Spleen (tissue), 7 donors: ENCODE results near the gene NUB1.

Experiments used
- POLR2A ChIP-seq, 3 donors: fragments of 450-650 bp; IDR thresholded peaks; one replicate each; pipeline ENCODE4 v1.5.1; 2017; ENCODE audit warnings: antibody characterized with exemption in 3 of 3, mild to moderate bottlenecking in 1 of 3
- TF ChIP-seq, protein P1 (sequence below), 11 experiments: fragments of 200-600 bp in 7 of 11; fragments of 450-650 bp in 4 of 11; sonication (generic) in 4 of 11; IDR thresholded peaks in 8 of 11; conservative IDR thresholded peaks in 3 of 11; 1 replicate in 7 of 11; 2 replicates in 4 of 11; pipeline versions ENCODE4 v1.4.0 to v1.8.0; 2016 to 2021; ENCODE audit warnings: antibody characterized with exemption in 11 of 11, inconsistent platforms in 4 of 11, mild to moderate bottlenecking in 1 of 11
- donor health status: DM: no; HTN: no; CAD: no; lungs with moderate emphysema.
- donor health status: DM: no; HTN: no; CAD: no.
- donor health status: DM: no; HTN: no; CAD: no.

DNA sequence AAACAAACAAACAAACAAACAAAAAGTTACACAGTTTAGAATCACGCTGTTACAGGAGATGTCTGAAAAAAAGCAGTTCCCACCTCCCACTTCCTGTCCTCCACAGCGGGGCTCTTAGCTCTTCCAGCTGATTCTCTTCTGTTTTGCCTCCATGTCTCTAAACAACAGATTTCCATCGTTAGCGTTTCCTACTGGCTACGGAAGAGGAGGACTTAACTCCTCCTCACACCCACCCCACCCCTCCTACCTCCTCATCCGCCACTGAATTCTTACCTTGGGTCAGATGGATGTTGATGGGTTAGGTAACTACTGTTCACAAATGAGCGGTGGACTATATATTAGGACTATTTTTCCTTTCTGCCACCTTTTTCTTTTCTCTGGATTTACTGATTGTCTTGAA is 36.8 kb upstream of the NUB1 start:
- TF ChIP-seq, protein P1, sequence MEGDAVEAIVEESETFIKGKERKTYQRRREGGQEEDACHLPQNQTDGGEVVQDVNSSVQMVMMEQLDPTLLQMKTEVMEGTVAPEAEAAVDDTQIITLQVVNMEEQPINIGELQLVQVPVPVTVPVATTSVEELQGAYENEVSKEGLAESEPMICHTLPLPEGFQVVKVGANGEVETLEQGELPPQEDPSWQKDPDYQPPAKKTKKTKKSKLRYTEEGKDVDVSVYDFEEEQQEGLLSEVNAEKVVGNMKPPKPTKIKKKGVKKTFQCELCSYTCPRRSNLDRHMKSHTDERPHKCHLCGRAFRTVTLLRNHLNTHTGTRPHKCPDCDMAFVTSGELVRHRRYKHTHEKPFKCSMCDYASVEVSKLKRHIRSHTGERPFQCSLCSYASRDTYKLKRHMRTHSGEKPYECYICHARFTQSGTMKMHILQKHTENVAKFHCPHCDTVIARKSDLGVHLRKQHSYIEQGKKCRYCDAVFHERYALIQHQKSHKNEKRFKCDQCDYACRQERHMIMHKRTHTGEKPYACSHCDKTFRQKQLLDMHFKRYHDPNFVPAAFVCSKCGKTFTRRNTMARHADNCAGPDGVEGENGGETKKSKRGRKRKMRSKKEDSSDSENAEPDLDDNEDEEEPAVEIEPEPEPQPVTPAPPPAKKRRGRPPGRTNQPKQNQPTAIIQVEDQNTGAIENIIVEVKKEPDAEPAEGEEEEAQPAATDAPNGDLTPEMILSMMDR (IDR thresholded peaks at IDR 0.05 in 8 of 11, conservative IDR thresholded peaks at IDR 0.05 in 3 of 11) = no peak
- TF ChIP-seq POLR2A (IDR thresholded peaks at IDR 0.05) = no peak
